Glutamatergic neuron (in vitro differentiated cells): ENCODE data around the gene RANBP17. TPM values are rescaled to one million over a fixed set of nuclear protein-coding genes. Genes with fewer than 3 reads are reported as not detected.

Source experiments
- DNase-seq: peaks from one replicate; pipeline ENCODE4 v3.0.0; 2022
- H3K27ac Mint-ChIP-seq: one replicate; pipeline ENCODE4 v1.8.0; 2020; ENCODE audit warnings: mild to moderate bottlenecking, mixed read lengths, inconsistent platforms; ENCODE audit not compliant: unreplicated experiment
- H3K27me3 Mint-ChIP-seq: one replicate; pipeline ENCODE4 v1.8.0; 2020; ENCODE audit warnings: mild to moderate bottlenecking, moderate library complexity, mixed read lengths, inconsistent platforms; ENCODE audit not compliant: unreplicated experiment
- H3K36me3 Mint-ChIP-seq: one replicate; pipeline ENCODE4 v1.8.0; 2020; ENCODE audit warnings: mild to moderate bottlenecking, mixed read lengths, inconsistent platforms; ENCODE audit not compliant: unreplicated experiment
- H3K4me1 Mint-ChIP-seq: one replicate; pipeline ENCODE4 v1.8.0; 2020; ENCODE audit warnings: mild to moderate bottlenecking, low read depth, mixed read lengths, inconsistent platforms; ENCODE audit not compliant: unreplicated experiment
- H3K4me3 Mint-ChIP-seq: one replicate; pipeline ENCODE4 v1.8.0; 2020; ENCODE audit warnings: mild to moderate bottlenecking, mixed read lengths, inconsistent platforms; ENCODE audit not compliant: unreplicated experiment
- H3K9me3 Mint-ChIP-seq: one replicate; pipeline ENCODE4 v1.8.0; 2020; ENCODE audit warnings: mild to moderate bottlenecking, moderate library complexity, mixed read lengths, inconsistent platforms; ENCODE audit not compliant: unreplicated experiment
- total RNA-seq: library from RNA; stranded (reverse); fragmentation: NEBNext Ultra II Directional; extraction: Animal tissue kit (Norgen Biotek cat#: 25700); gene quantifications from one replicate; pipeline ENCODE4 v1.2.1, GENCODE V29; 2021; ENCODE audit not compliant: unreplicated experiment
- TF ChIP-seq, protein P1 (sequence below): fragments of 200-600 bp; sonication (generic); IDR thresholded peaks from one replicate; pipeline ENCODE4 v1.5.0; 2021; ENCODE audit not compliant: partially characterized antibody, unreplicated experiment

RANBP17 gene
- total RNA-seq, 1 donor from 2014 or later = 25.7 TPM

DNA sequence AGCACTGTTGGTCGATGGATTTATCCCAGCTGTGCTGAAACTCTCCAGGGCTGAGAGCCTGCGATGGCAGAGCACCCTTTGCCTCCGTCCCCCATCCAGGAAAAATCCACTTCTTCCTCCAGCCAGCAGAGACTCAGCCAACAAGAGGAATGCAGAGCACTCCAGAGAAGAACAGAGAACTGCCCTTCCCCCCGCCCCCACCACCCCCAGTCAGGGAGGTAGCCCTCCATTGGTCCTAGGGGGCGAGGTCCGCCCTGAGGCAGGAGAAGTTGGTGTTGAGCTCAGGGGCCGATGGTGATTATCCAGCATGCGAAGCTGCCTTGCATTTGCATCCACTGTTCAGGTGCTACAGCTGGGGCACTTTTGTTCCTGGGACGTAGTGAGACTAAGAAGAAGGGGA, 456.2 kb downstream of the RANBP17 start:
- Mint-ChIP-seq H3K27ac (peak overlapping the region; percentile 33), H3K4me3 (peak overlapping the region; percentile 99), H3K27me3 (peaks cover 31% of the 10 kb centered on the region), H3K9me3 (peaks cover 31% of the 10 kb centered on the region), H3K4me1 (peaks cover 37% of the 10 kb centered on the region), H3K36me3 (peaks cover 7% of the 10 kb centered on the region)
- no peak for DNase-seq
- TF ChIP-seq, protein P1, sequence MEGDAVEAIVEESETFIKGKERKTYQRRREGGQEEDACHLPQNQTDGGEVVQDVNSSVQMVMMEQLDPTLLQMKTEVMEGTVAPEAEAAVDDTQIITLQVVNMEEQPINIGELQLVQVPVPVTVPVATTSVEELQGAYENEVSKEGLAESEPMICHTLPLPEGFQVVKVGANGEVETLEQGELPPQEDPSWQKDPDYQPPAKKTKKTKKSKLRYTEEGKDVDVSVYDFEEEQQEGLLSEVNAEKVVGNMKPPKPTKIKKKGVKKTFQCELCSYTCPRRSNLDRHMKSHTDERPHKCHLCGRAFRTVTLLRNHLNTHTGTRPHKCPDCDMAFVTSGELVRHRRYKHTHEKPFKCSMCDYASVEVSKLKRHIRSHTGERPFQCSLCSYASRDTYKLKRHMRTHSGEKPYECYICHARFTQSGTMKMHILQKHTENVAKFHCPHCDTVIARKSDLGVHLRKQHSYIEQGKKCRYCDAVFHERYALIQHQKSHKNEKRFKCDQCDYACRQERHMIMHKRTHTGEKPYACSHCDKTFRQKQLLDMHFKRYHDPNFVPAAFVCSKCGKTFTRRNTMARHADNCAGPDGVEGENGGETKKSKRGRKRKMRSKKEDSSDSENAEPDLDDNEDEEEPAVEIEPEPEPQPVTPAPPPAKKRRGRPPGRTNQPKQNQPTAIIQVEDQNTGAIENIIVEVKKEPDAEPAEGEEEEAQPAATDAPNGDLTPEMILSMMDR = no peak

DNA sequence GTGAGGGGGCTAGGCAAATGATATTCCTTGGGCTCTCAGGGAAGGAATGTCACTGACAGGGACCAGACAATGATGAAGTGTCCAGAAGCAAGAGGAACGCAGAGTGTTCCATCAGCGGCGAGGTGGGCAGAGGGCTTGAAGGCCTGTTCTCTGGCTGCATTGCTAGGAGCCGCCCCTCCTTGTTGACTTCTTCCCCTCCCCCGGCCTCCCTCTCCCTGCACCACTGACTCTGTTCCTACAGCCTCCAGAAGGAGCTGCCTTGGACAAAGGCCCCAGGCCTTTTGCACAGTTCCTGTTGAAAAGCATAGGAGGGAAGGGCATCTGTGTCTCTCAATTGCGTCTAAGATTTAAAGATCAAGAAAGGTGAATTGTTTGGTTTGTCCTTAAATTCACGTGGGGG, 459.6 kb downstream of the RANBP17 start:
- Mint-ChIP-seq H3K27ac (peak overlapping the region; percentile 62), H3K27me3 (peaks cover 12% of the 10 kb centered on the region), H3K36me3 (peaks cover 4% of the 10 kb centered on the region), H3K4me1 (peaks cover 46% of the 10 kb centered on the region), H3K4me3 (no peak overlapping the region), H3K9me3 (peaks cover 17% of the 10 kb centered on the region)
- peak; percentile 36 for DNase-seq
- TF ChIP-seq, protein P1 = no peak

DNA sequence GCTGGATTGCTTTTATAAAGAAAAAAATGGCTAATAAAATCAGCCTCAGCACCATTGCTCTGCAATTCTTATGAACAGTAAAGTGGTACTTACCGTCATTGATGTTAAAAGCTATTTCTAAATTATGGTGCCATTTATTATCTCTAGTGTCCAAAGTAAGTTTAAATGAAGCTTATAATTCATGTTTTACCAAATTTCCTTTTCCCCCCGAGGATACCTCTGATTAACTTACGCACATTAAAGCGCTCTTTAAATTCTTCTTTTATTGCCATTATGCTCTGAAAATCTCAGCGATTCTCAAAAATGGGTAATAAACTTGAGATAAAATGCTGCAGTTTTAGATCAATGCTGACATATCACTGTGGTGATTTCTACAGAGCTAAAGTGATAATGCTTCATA, 460.7 kb downstream of the RANBP17 start:
- H3K36me3 Mint-ChIP-seq = no peaks in the 10 kb centered on the region
- peaks cover 38% of the 10 kb centered on the region for H3K4me1 Mint-ChIP-seq
- H3K27me3 Mint-ChIP-seq = peaks cover 5% of the 10 kb centered on the region
- TF ChIP-seq, protein P1 = no peak
- no peak overlapping the region for H3K27ac Mint-ChIP-seq
- no peak for DNase-seq
- peaks cover 9% of the 10 kb centered on the region for H3K9me3 Mint-ChIP-seq
- H3K4me3 Mint-ChIP-seq = no peak overlapping the region

DNA sequence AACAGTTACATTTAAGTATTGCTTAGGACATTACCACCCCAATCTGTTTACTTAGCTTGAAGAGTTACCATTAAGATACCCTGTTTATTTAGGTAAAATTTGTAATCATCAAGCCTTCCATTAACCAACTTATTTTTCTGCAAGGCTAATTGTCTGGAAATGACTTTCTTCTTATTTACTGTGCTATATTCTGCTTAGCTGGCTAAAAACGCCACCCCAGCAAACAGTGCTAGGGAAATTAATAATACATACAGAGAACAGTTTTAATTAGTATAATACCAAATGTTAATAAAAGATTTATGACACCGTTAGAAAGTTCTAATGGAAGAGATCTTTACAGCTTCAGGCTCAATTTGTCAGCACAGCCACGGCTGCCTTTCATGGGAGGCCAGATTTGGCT, 461.2 kb downstream of the RANBP17 start:
- Mint-ChIP-seq H3K36me3 (no peaks in the 10 kb centered on the region), H3K27ac (no peak overlapping the region), H3K27me3 (peaks cover 1% of the 10 kb centered on the region), H3K4me1 (peaks cover 38% of the 10 kb centered on the region), H3K4me3 (no peak overlapping the region), H3K9me3 (peaks cover 9% of the 10 kb centered on the region)
- no peak for DNase-seq
- TF ChIP-seq, protein P1 = no peak

DNA sequence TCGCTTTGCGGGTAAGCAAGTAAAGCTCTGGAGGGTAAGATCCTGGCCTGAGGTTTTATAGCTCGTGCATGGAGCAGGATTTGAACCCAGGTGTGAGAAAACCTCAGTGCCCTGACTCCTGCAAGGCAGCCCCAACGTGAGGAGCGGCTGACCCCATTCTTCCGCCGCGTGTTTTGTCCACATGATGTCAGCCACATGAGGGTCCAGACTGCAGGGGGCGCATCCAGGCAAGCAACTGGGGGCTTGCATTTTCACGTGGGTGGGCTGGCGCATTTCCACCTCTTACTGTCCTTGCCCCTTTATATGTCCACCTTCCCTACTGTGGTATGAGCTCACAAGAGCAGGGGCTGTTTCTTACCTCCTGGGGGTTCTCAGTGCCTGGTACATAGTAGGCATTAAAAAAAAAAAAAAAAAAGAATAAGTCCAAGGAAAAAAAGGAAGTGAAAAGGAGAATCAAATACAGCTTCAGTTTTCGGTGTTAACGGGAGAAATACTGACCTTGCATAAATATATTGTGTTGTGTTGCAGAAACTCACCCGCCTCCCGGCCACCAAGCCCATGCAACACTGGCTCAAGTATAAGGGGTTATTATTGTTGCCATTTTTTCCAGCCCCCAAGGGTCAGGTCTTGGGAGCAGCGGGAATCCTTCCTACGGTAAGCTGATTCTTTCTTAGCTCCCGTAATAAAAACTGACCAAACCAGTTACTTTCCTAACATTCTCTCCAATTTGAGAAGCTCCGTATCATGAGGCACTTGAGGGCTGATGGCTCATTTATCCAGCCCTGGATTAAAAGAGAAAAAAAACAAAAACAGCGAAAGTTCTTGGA, 462.2 kb downstream of the RANBP17 start:
- TF ChIP-seq, protein P1 = no peak
- Mint-ChIP-seq H3K4me1 (peaks cover 38% of the 10 kb centered on the region), H3K27me3 (peaks cover 3% of the 10 kb centered on the region), H3K27ac (no peak overlapping the region), H3K4me3 (no peak overlapping the region), H3K9me3 (peaks cover 6% of the 10 kb centered on the region), H3K36me3 (no peaks in the 10 kb centered on the region)
- no peak for DNase-seq
